ENCODE measurements around the gene NACC2. TPM values are rescaled to one million over a fixed set of nuclear protein-coding genes. Genes with fewer than 3 reads are reported as not detected.

NACC2 gene
- total and polyA plus RNA-seq, 9 of the 15 experiments (the other 6 are each of a cell fraction or from before 2014, with no cell fraction given), result 0.70 to 25.1 (median 5.6) TPM

- 0 out of 2 replicates have a peak, but pooled peaks have one; percentile 5 for TF ChIP-seq ETS1 (conservative IDR thresholded peaks at IDR 0.05; ENCODE audit: control insufficient read depth, low read depth, low read length)
- TF ChIP-seq LARP7 (IDR thresholded peaks at IDR 0.05), result no peak
- peak; percentile 6 to 89 for TF ChIP-seq E2F6 (IDR thresholded peaks at IDR 0.05; ENCODE audit: borderline replicate concordance in 1 of 2, extremely low read depth in 1 of 2, insufficient read depth in 1 of 2, insufficient read length in 1 of 2, low read depth in 1 of 2, low read length in 1 of 2, poor library complexity in 1 of 2, severe bottlenecking in 1 of 2)
- TF ChIP-seq UBTF (IDR thresholded peaks at IDR 0.05; ENCODE audit: borderline replicate concordance in 1 of 2, low read depth in 2 of 2, low read length in 2 of 2), result 0 out of 4 replicates have a peak, but pooled peaks of 1 of the 2 experiments have one; percentile 58
- TF ChIP-seq GABPB1 (CRISPR knock-in tag; IDR thresholded peaks at IDR 0.05), result 0 out of 2 replicates have a peak, but pooled peaks have one; percentile 20
- peak; percentile 85 for TF ChIP-seq POLR2A (conservative IDR thresholded peaks at IDR 0.05)
- TF ChIP-seq ZNF592 (IDR thresholded peaks at IDR 0.05), result peak; percentile 28; the same call in 1 of the 2 replicates
- TF ChIP-seq ZNF586 (CRISPR knock-in tag; conservative IDR thresholded peaks at IDR 0.05), result no peak
- TF ChIP-seq CREB1 (IDR thresholded peaks at IDR 0.05), result no peak; the same call in 1 of the 2 replicates
- peak; percentile 51; the same call in 1 of the 2 replicates for TF ChIP-seq CREB1 (CRISPR knock-in tag; IDR thresholded peaks at IDR 0.05)
- TF ChIP-seq SMARCB1 (IDR thresholded peaks at IDR 0.05; ENCODE audit: insufficient read length, low read depth), result no peak
- TF ChIP-seq VEZF1 (CRISPR knock-in tag; IDR thresholded peaks at IDR 0.05), result peak; percentile 63
- TF ChIP-seq KDM5B (IDR thresholded peaks at IDR 0.05; ENCODE audit: insufficient replicate concordance, low read depth, low read length), result peak; percentile 89
- TF ChIP-seq ZNF197 (CRISPR knock-in tag; IDR thresholded peaks at IDR 0.05; ENCODE audit: low read depth), result no peak
Observed at GRCh38 chr9:136119061-136119882, 24.2 kb upstream of the NACC2 start (continued).

All from K562 (cell line).